Smooth muscle cell (in vitro differentiated cells): ENCODE data around the gene CDC42SE1. TPM values are rescaled to one million over a fixed set of nuclear protein-coding genes. Genes with fewer than 3 reads are reported as not detected.
A peak's percentile ranks its signal among the peaks of the same experiment; 100 is the strongest.

Experiments used
- DNase-seq: peaks from one replicate; lab custom pipeline; 2025; ENCODE audit not compliant: unreplicated experiment; lab: John Stamatoyannopoulos, UW
- H2AFZ ChIP-seq: fragments of 200-600 bp; sonication (generic); 2 replicates; pipeline ENCODE4 v1.6.0; 2016; ENCODE audit warnings: antibody characterized with exemption, low read depth, mild to moderate bottlenecking
- H3F3A ChIP-seq: fragments of 200-600 bp; sonication (generic); 2 replicates; pipeline ENCODE4 v1.6.0; 2017; ENCODE audit warnings: antibody characterized with exemption, low read depth
- H3K27ac ChIP-seq: fragments of 200-600 bp; sonication (generic); 2 replicates; pipeline ENCODE4 v1.5.1; 2016; ENCODE audit warnings: low read depth, mild to moderate bottlenecking
- H3K27me3 ChIP-seq: fragments of 200-600 bp; sonication (generic); 2 replicates; pipeline ENCODE4 v1.6.1; 2016; ENCODE audit warnings: low read depth, mild to moderate bottlenecking
- H3K36me3 ChIP-seq: fragments of 200-600 bp; sonication (generic); 2 replicates; pipeline ENCODE4 v1.5.1; 2016; ENCODE audit warnings: low read depth
- H3K4me1 ChIP-seq: fragments of 200-600 bp; sonication (generic); 2 replicates; pipeline ENCODE4 v1.5.1; 2016; ENCODE audit warnings: low read depth
- H3K4me2 ChIP-seq: fragments of 200-600 bp; sonication (generic); 2 replicates; pipeline ENCODE4 v1.6.0; 2016; ENCODE audit warnings: mild to moderate bottlenecking
- H3K4me3 ChIP-seq: fragments of 200-600 bp; sonication (generic); 2 replicates; pipeline ENCODE4 v1.5.1; 2016; ENCODE audit warnings: mild to moderate bottlenecking
- H3K79me2 ChIP-seq: fragments of 200-600 bp; sonication (generic); 2 replicates; pipeline ENCODE4 v1.6.0; 2016; ENCODE audit warnings: low read depth, mild to moderate bottlenecking
- H3K9ac ChIP-seq: fragments of 200-600 bp; sonication (generic); 2 replicates; pipeline ENCODE4 v1.6.0; 2016; ENCODE audit warnings: low read depth
- H3K9me3 ChIP-seq: fragments of 200-600 bp; sonication (generic); replicated peaks from 2 replicates; pipeline ENCODE4 v1.5.1; 2016; ENCODE audit warnings: low read depth
- H4K20me1 ChIP-seq: fragments of 200-600 bp; sonication (generic); 2 replicates; pipeline ENCODE4 v1.6.0; 2016; ENCODE audit warnings: low read depth
- CTCF ChIP-seq: fragments of 200-600 bp; sonication (generic); IDR thresholded peaks from 2 replicates; pipeline ENCODE4 v1.5.1; 2017; ENCODE audit warnings: borderline replicate concordance, mild to moderate bottlenecking, antibody characterized with exemption; ENCODE audit not compliant: insufficient read depth, poor library complexity, severe bottlenecking
- WGBS: methylation state at CpG from one replicate; pipeline ENCODE4 v1.1.7; 2016; ENCODE audit warnings: low lambda C conversion rate; 5-methylcytosine and 5-hydroxymethylcytosine counted together
- polyA plus RNA-seq: library from polyadenylated mRNA; unstranded; fragments of >200 nt; fragmentation: Nextera tagmentation; extraction: Ambion mirVana; gene quantifications from 2 replicates; pipeline ENCODE4 v1.2.1, GENCODE V29; 2016
- total RNA-seq: library from RNA; depleted of rRNA; stranded (reverse); fragments of >200 nt; gene quantifications from 2 replicates; pipeline ENCODE4 v1.2.3, GENCODE V29; 2014

Gene CDC42SE1
- total and polyA plus RNA-seq, 2 experiments from 2014 or later = 15.2 to 63.3 TPM

- no peak for TF ChIP-seq CTCF
- H3K9me3 ChIP-seq = no peaks in the 10 kb centered on the region
- no peak overlapping the region for H3K27ac ChIP-seq
- H3F3A ChIP-seq = no peaks in the 10 kb centered on the region
- H2AFZ ChIP-seq = no peak overlapping the region
- H3K36me3 ChIP-seq = peaks cover 5% of the 10 kb centered on the region
- H3K9ac ChIP-seq = no peak overlapping the region
- H3K79me2 ChIP-seq = no peaks in the 10 kb centered on the region
- no peaks in the 10 kb centered on the region for H3K27me3 ChIP-seq
- H3K4me3 ChIP-seq = no peak overlapping the region
- 99% methylated on average over 8 of the region's 8 CpGs for WGBS
- no peak for DNase-seq
- H3K4me2 ChIP-seq = no peak overlapping the region
- H4K20me1 ChIP-seq = no peaks in the 10 kb centered on the region
- H3K4me1 ChIP-seq = no peaks in the 10 kb centered on the region
Observed at GRCh38 chr1:151032164-151032563, 27.3 kb downstream of the CDC42SE1 start.

GRCh38 chr1:151026460-151026859 is 33.0 kb downstream of the CDC42SE1 start:
- no peaks in the 10 kb centered on the region for H3K36me3 ChIP-seq
- H3K4me1 ChIP-seq = no peaks in the 10 kb centered on the region
- no peak for DNase-seq
- H4K20me1 ChIP-seq = no peaks in the 10 kb centered on the region
- no peaks in the 10 kb centered on the region for H3K27me3 ChIP-seq
- no peak overlapping the region for H3K4me2 ChIP-seq
- no peak overlapping the region for H2AFZ ChIP-seq
- no peak for TF ChIP-seq CTCF
- no peak overlapping the region for H3K4me3 ChIP-seq
- H3K9ac ChIP-seq = no peak overlapping the region
- no peaks in the 10 kb centered on the region for H3K9me3 ChIP-seq
- no peaks in the 10 kb centered on the region for H3F3A ChIP-seq
- H3K79me2 ChIP-seq = no peaks in the 10 kb centered on the region
- H3K27ac ChIP-seq = no peak overlapping the region

- peak; percentile 2 for DNase-seq
- Histone ChIP-seq H2AFZ (no peak overlapping the region), H3K4me1 (no peaks in the 10 kb centered on the region), H3K36me3 (no peaks in the 10 kb centered on the region), H3K9me3 (no peaks in the 10 kb centered on the region), H3K4me2 (no peak overlapping the region), H4K20me1 (no peaks in the 10 kb centered on the region), H3K79me2 (no peaks in the 10 kb centered on the region), H3K9ac (no peak overlapping the region), H3K27me3 (no peaks in the 10 kb centered on the region), H3K27ac (no peak overlapping the region), H3K4me3 (no peak overlapping the region), H3F3A (no peaks in the 10 kb centered on the region)
- TF ChIP-seq CTCF = peak; percentile 55
- WGBS = 38% methylated on average over 6 of the region's 6 CpGs
Observed at GRCh38 chr1:151024540-151025146, 34.8 kb downstream of the CDC42SE1 start.

- H4K20me1 ChIP-seq = no peaks in the 10 kb centered on the region
- H2AFZ ChIP-seq = no peak overlapping the region
- no peaks in the 10 kb centered on the region for H3K9me3 ChIP-seq
- DNase-seq = no peak
- H3K4me3 ChIP-seq = no peak overlapping the region
- peaks cover 5% of the 10 kb centered on the region for H3K4me1 ChIP-seq
- no peak overlapping the region for H3K9ac ChIP-seq
- no peaks in the 10 kb centered on the region for H3K36me3 ChIP-seq
- H3F3A ChIP-seq = no peaks in the 10 kb centered on the region
- H3K4me2 ChIP-seq = no peak overlapping the region
- WGBS = 46% methylated on average over 2 of the region's 2 CpGs
- H3K79me2 ChIP-seq = peaks cover 27% of the 10 kb centered on the region
- H3K27ac ChIP-seq = no peak overlapping the region
- no peak for TF ChIP-seq CTCF
- no peaks in the 10 kb centered on the region for H3K27me3 ChIP-seq
Observed at GRCh38 chr1:151013518-151013917, 45.9 kb downstream of the CDC42SE1 start.
